Activated T-helper 1 cell treated with Interleukin-2 at 50 U/mL for 16 hours (primary cell): ENCODE data around the gene NOD2.
A peak's percentile ranks its signal among the peaks of the same experiment; 100 is the strongest.

ENCODE experiments used
- DNase-seq: peaks from one replicate; pipeline ENCODE4 v3.0.0-alpha.2; 2020; ENCODE audit warnings: low read depth

NOD2 gene

GRCh38 chr16:50694206-50694605 lies 800 bp downstream of the NOD2 start:
- no peak for DNase-seq

GRCh38 chr16:50695017-50696000 lies 1.9 kb downstream of the NOD2 start:
- DNase-seq = no peak

- no peak for DNase-seq
These were observed 2.7 kb downstream of the NOD2 start for GRCh38 chr16:50696126-50696525.

GRCh38 chr16:50696575-50697420 lies 3.4 kb downstream of the NOD2 start:
- peak; percentile 41 for DNase-seq

GRCh38 chr16:50697421-50697715 lies 4.0 kb downstream of the NOD2 start:
- DNase-seq = no peak

- DNase-seq = no peak
These were observed 4.7 kb downstream of the NOD2 start for GRCh38 chr16:50697881-50698767.

GRCh38 chr16:50699326-50700159 lies 6.1 kb downstream of the NOD2 start:
- no peak for DNase-seq

GRCh38 chr16:50702725-50703124 lies 9.3 kb downstream of the NOD2 start:
- no peak for DNase-seq

GRCh38 chr16:50704245-50704644 lies 10.8 kb downstream of the NOD2 start:
- no peak for DNase-seq

- DNase-seq = no peak
These were observed 12.2 kb downstream of the NOD2 start for GRCh38 chr16:50705436-50706110.

- no peak for DNase-seq
These were observed 12.8 kb downstream of the NOD2 start for GRCh38 chr16:50706250-50706649.

GRCh38 chr16:50708373-50709060 lies 15.1 kb downstream of the NOD2 start:
- DNase-seq = no peak

- DNase-seq = no peak
These were observed 15.8 kb downstream of the NOD2 start for GRCh38 chr16:50709061-50709684.

- DNase-seq = no peak
These were observed 16.6 kb downstream of the NOD2 start for GRCh38 chr16:50709980-50710379.

GRCh38 chr16:50711040-50711439 lies 17.6 kb downstream of the NOD2 start:
- no peak for DNase-seq

- DNase-seq = no peak
These were observed 18.6 kb downstream of the NOD2 start for GRCh38 chr16:50711862-50712559.

GRCh38 chr16:50712560-50712898 lies 19.1 kb downstream of the NOD2 start:
- DNase-seq = no peak

GRCh38 chr16:50712956-50713355 lies 19.6 kb downstream of the NOD2 start:
- no peak for DNase-seq

- no peak for DNase-seq
These were observed 23.7 kb downstream of the NOD2 start for GRCh38 chr16:50717091-50717490.
